A549 (cell line): ENCODE measurements around the gene LILRB4. TPM values are rescaled to one million over a fixed set of nuclear protein-coding genes. Genes with fewer than 3 reads are reported as not detected.
A peak's percentile ranks its signal among the peaks of the same experiment; 100 is the strongest.

Experiments
- ATAC-seq, 2 experiments: fragments of 200-7000 bp in 1 of 2; fragments of >200 bp in 1 of 2; cut with Nextera tagmentation in 1 of 2; cut with Tn5 transposase in 1 of 2; 3 replicates each; pipeline versions ENCODE4 v1.8.0 to v1.9.1; 2018 to 2020; ENCODE audit warnings: mild to moderate bottlenecking in 1 of 2, moderate library complexity in 1 of 2
- CTCF ChIA-PET: fragments of 300-600 bp; sonication (Branson Sonifier 250); formaldehyde crosslinking; extraction: SDS; loops from one replicate; lab custom pipeline; 2021; ENCODE audit warnings: antibody characterized with exemption, inconsistent platforms; lab: Yijun Ruan, JAX
- POLR2A ChIA-PET: fragments of 350-600 bp; formaldehyde crosslinking; extraction: SDS; loops from one replicate; lab custom pipeline; 2021; ENCODE audit warnings: antibody characterized with exemption, inconsistent platforms; lab: Yijun Ruan, JAX
- DNase-seq, 2 experiments: peaks; one replicate each; pipeline versions ENCODE4 v3.0.0 to v3.0.0-alpha.2; 2011 to 2016; ENCODE audit warnings: low read depth in 1 of 2, low spot score in 1 of 2
- FAIRE-seq: peaks from 2 replicates; lab custom pipeline; 2011; peaks lifted over from hg19 to GRCh38; lab: Jason Lieb, UNC
- H3K27ac ChIP-seq, 2 experiments: fragments of >200 bp; sonication (Bioruptor Twin); formaldehyde crosslinking; 3 replicates each; pipeline ENCODE4 v1.5.1; 2016 to 2017
- H3K4me1 ChIP-seq: fragments of >200 bp; sonication (Bioruptor Twin); formaldehyde crosslinking; 3 replicates; pipeline ENCODE4 v1.6.1; 2016
- H3K4me2 ChIP-seq: fragments of >200 bp; sonication (Bioruptor Twin); formaldehyde crosslinking; 3 replicates; pipeline ENCODE4 v1.6.1; 2016
- H3K4me3 ChIP-seq: fragments of >200 bp; sonication (Bioruptor Twin); formaldehyde crosslinking; 3 replicates; pipeline ENCODE4 v1.5.1; 2016
- H3K9me3 ChIP-seq: fragments of >200 bp; sonication (Bioruptor Twin); formaldehyde crosslinking; 3 replicates; pipeline ENCODE4 v1.6.1; 2016
- ATOH8 ChIP-seq: fragments of 250-450 bp; sonication (Bioruptor Pico); IDR thresholded peaks from 2 replicates; pipeline ENCODE4 v1.5.0; 2020; ENCODE audit warnings: low read depth, mild to moderate bottlenecking, moderate library complexity
- BHLHE40 ChIP-seq: IDR thresholded peaks from 2 replicates; pipeline ENCODE4 v1.6.1; 2012; ENCODE audit warnings: low read depth, low read length, inconsistent platforms
- ESRRA ChIP-seq: fragments of 150-350 bp; IDR thresholded peaks from 2 replicates; pipeline ENCODE4 v1.6.1; 2014; ENCODE audit warnings: mild to moderate bottlenecking, low read length, borderline replicate concordance
- HDAC2 ChIP-seq: fragments of 200-600 bp; sonication (generic); IDR thresholded peaks from 2 replicates; pipeline ENCODE4 v1.6.1; 2016
- HES2 ChIP-seq: fragments of >200 bp; sonication (Bioruptor Twin); formaldehyde crosslinking; IDR thresholded peaks from 2 replicates; pipeline ENCODE4 v1.6.1; 2016
- HOXB5 ChIP-seq: fragments of 250-450 bp; sonication (Bioruptor Pico); IDR thresholded peaks from 2 replicates; pipeline ENCODE4 v1.5.0; 2020; ENCODE audit warnings: mild to moderate bottlenecking, moderate library complexity
- KDM5A ChIP-seq: fragments of 200-600 bp; sonication (generic); IDR thresholded peaks from 2 replicates; pipeline ENCODE4 v1.6.1; 2016; ENCODE audit warnings: antibody characterized with exemption, mild to moderate bottlenecking
- MAFK ChIP-seq: fragments of 450-650 bp; IDR thresholded peaks from 2 replicates; pipeline ENCODE4 v1.6.1; 2014; ENCODE audit not compliant: partially characterized antibody
- MAZ ChIP-seq: fragments of 150-350 bp; IDR thresholded peaks from 2 replicates; pipeline ENCODE4 v1.6.1; 2014; ENCODE audit warnings: antibody characterized with exemption, low read depth, low read length, borderline replicate concordance
- NR3C1 ChIP-seq: fragments of >200 bp; sonication (Bioruptor Twin); formaldehyde crosslinking; IDR thresholded peaks from 3 replicates; pipeline ENCODE4 v1.6.1; 2017
- POLR2A ChIP-seq: IDR thresholded peaks from 2 replicates; pipeline ENCODE4 v1.6.1; 2012; ENCODE audit warnings: mild to moderate bottlenecking, low read length
- POLR2AphosphoS2 ChIP-seq: conservative IDR thresholded peaks from 2 replicates; pipeline ENCODE4 v1.6.1; 2012; ENCODE audit warnings: low read length, improper control_type of control experiment, inconsistent platforms
- RAD21 ChIP-seq, 2 experiments: fragments of >200 bp in 1 of 2; sonication (Bioruptor Twin) in 1 of 2; formaldehyde crosslinking in 1 of 2; IDR thresholded peaks in 1 of 2; conservative IDR thresholded peaks in 1 of 2; 2 replicates in 1 of 2; 3 replicates in 1 of 2; pipeline ENCODE4 v1.6.1; 2012 to 2018; ENCODE audit warnings: inconsistent platforms in 1 of 2
- RARB ChIP-seq: fragments of 250-450 bp; sonication (Bioruptor Pico); IDR thresholded peaks from 2 replicates; pipeline ENCODE4 v1.8.0; 2021; ENCODE audit warnings: mild to moderate bottlenecking, moderate library complexity
- RFX5 ChIP-seq: fragments of 450-650 bp; IDR thresholded peaks from 2 replicates; pipeline ENCODE4 v1.7.1; 2014; ENCODE audit warnings: antibody characterized with exemption, mild to moderate bottlenecking, moderate library complexity
- TP53 ChIP-seq: fragments of 250-450 bp; sonication (Bioruptor Pico); IDR thresholded peaks from 2 replicates; pipeline ENCODE4 v1.5.0; 2021; ENCODE audit warnings: mild to moderate bottlenecking, moderate library complexity
- ZC3H11A ChIP-seq: fragments of 450-650 bp; IDR thresholded peaks from 2 replicates; pipeline ENCODE4 v1.6.1; 2014; ENCODE audit warnings: antibody characterized with exemption, mild to moderate bottlenecking
- ZNF302 ChIP-seq: fragments of 250-450 bp; sonication (Bioruptor Pico); IDR thresholded peaks from 2 replicates; pipeline ENCODE4 v1.9.0; 2021; ENCODE audit warnings: inconsistent platforms, mild to moderate bottlenecking, moderate library complexity
- WGBS: methylation state at CpG from one replicate; pipeline ENCODE4 v1.1.6; 2017; ENCODE audit errors: missing lambda C conversion rate; 5-methylcytosine and 5-hydroxymethylcytosine counted together
- polyA plus RNA-seq, 4 experiments: library from polyadenylated mRNA; depleted of rRNA in 3 of 4; stranded (reverse); fragments of >200 nt; fragmentation: RNase III in 1 of 4; extraction: RNeasy Plus Mini Kit Qiagen cat#74134 plus additional on column Dnase treatment in 1 of 4; gene quantifications; 2 replicates in 3 of 4; 3 replicates in 1 of 4; pipeline ENCODE4 v1.2.3, GENCODE V29; 2011 to 2017
- TF ChIP-seq, protein P1 (sequence below): fragments of 250-450 bp; sonication (Bioruptor Pico); IDR thresholded peaks from 2 replicates; pipeline ENCODE4 v1.5.0; 2021; ENCODE audit warnings: mild to moderate bottlenecking, moderate library complexity, borderline replicate concordance
- TF ChIP-seq, protein P2 (sequence below): fragments of 200-600 bp; sonication (generic); IDR thresholded peaks from 2 replicates; pipeline ENCODE4 v1.6.1; 2016; ENCODE audit warnings: antibody characterized with exemption, mild to moderate bottlenecking, moderate library complexity

Gene LILRB4
- polyA plus RNA-seq, 2 of the 4 experiments (the other 2 are of a cell fraction), result not detected

DNA sequence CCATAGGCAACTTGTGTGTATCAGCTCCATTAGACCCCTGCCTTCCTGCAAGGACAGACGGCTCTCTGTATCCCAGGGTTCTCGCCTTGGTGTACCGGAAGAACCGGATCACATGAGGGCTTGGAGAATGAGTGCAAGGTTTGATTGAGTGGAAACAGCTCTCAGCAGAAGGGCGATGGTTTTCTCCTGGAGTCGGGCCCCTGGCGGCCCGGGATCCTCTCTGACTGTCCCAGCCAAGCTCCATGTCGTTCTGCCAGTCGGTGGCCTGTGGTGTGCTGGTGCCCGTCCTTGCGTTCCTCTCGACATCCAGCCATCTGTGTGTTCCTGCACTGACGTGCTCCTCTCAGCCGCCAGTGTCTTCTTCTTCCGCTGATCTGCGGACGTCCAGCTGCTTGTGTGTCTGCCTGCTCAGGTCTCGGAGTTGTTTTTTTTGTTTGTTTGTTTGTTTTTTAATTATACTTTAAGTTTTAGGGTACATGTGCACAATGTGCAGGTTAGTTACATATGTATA is 16.4 kb upstream of the LILRB4 start:
- POLR2A ChIA-PET, result no interaction called here
- DNase-seq (no peak), ATAC-seq (no peak), FAIRE-seq (no peak)
- 26% methylated on average over 19 of the region's 19 CpGs for WGBS
- no peak overlapping the region for H3K4me3 ChIP-seq
- TF ChIP-seq TP53 (CRISPR knock-in tag) (no peak), MAFK (no peak), RFX5 (no peak), RARB (CRISPR knock-in tag) (no peak), HOXB5 (no peak), ATOH8 (CRISPR knock-in tag) (no peak), HES2 (no peak)
- TF ChIP-seq, all 56 proteins: peak for 0
- Histone ChIP-seq H3K4me2 (no peak overlapping the region), H3K27ac (no peak overlapping the region), H3K4me1 (no peaks in the 10 kb centered on the region), H3K9me3 (no peaks in the 10 kb centered on the region)
- CTCF ChIA-PET, result interaction anchor here (1.3 kb wide), 1 partner anchor 29 kb away, joined by 3 read pairs; no protein-coding TSS in a partner anchor

DNA sequence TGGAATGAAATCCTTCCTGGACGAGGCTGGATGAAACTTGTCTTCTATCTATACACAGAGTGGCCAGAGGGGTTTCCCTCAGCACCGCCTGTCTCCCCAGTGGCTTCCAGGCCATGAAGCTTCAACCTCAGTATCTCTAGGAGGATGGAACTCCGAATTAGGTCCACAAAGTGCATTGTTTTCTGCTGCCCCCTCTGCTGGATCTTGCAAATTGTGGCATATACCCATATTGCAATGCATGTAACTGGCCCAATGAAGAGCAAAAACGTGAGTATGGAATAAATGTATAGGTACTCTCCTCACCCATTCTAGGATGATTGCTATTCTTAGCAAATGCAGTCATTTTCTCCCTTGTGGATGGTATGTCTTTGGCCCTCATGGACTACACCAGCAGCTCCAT is 14.7 kb upstream of the LILRB4 start:
- ChIA-PET POLR2A (no interaction called here), CTCF (interaction anchor here (0.6 to 1.1 kb wide), 3 partner anchors 25 to 335 kb away, joined by 3 read pairs; no protein-coding TSS in a partner anchor)
- ATAC-seq, result 0 out of 6 replicates have a peak, but pooled peaks of 1 of the 2 experiments have one; percentile 8

More for the DNA sequence above, 14.7 kb upstream of the LILRB4 start:
- FAIRE-seq, result no peak
- TF ChIP-seq ATOH8 (CRISPR knock-in tag) (no peak), ZC3H11A (no peak), HDAC2 (no peak), BHLHE40 (no peak), MAFK (no peak), POLR2AphosphoS2 (no peak), POLR2A (no peak), RFX5 (no peak), RAD21 (conservative IDR thresholded peaks at IDR 0.05 in 1 of 2, IDR thresholded peaks at IDR 0.05 in 1 of 2) (no peak), MAZ (no peak), KDM5A (no peak), ESRRA (no peak), ZNF302 (CRISPR knock-in tag) (no peak), NR3C1 (no peak), HES2 (no peak)
- TF ChIP-seq, protein P1, sequence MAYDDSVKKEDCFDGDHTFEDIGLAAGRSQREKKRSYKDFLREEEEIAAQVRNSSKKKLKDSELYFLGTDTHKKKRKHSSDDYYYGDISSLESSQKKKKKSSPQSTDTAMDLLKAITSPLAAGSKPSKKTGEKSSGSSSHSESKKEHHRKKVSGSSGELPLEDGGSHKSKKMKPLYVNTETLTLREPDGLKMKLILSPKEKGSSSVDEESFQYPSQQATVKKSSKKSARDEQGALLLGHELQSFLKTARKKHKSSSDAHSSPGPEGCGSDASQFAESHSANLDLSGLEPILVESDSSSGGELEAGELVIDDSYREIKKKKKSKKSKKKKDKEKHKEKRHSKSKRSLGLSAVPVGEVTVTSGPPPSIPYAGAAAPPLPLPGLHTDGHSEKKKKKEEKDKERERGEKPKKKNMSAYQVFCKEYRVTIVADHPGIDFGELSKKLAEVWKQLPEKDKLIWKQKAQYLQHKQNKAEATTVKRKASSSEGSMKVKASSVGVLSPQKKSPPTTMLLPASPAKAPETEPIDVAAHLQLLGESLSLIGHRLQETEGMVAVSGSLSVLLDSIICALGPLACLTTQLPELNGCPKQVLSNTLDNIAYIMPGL (CRISPR knock-in tag), result no peak
- TF ChIP-seq, protein P2, sequence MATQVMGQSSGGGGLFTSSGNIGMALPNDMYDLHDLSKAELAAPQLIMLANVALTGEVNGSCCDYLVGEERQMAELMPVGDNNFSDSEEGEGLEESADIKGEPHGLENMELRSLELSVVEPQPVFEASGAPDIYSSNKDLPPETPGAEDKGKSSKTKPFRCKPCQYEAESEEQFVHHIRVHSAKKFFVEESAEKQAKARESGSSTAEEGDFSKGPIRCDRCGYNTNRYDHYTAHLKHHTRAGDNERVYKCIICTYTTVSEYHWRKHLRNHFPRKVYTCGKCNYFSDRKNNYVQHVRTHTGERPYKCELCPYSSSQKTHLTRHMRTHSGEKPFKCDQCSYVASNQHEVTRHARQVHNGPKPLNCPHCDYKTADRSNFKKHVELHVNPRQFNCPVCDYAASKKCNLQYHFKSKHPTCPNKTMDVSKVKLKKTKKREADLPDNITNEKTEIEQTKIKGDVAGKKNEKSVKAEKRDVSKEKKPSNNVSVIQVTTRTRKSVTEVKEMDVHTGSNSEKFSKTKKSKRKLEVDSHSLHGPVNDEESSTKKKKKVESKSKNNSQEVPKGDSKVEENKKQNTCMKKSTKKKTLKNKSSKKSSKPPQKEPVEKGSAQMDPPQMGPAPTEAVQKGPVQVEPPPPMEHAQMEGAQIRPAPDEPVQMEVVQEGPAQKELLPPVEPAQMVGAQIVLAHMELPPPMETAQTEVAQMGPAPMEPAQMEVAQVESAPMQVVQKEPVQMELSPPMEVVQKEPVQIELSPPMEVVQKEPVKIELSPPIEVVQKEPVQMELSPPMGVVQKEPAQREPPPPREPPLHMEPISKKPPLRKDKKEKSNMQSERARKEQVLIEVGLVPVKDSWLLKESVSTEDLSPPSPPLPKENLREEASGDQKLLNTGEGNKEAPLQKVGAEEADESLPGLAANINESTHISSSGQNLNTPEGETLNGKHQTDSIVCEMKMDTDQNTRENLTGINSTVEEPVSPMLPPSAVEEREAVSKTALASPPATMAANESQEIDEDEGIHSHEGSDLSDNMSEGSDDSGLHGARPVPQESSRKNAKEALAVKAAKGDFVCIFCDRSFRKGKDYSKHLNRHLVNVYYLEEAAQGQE, result no peak
- TF ChIP-seq, all 56 proteins: peak for 0
- Histone ChIP-seq H3K9me3 (no peaks in the 10 kb centered on the region), H3K4me1 (no peaks in the 10 kb centered on the region), H3K4me3 (no peak overlapping the region), H3K4me2 (no peak overlapping the region), H3K27ac (no peak overlapping the region)
- no peak for DNase-seq
- WGBS, result 21% methylated on average over 4 of the region's 4 CpGs
